Activated CD4-positive, alpha-beta T cell treated with anti-CD3 and anti-CD28 coated beads, Interleukin-2, amount 10 ng/mL, durations not matched to agents 7 days and 5 days (primary cell): ENCODE data around the gene SORCS2. TPM values are rescaled to one million over a fixed set of nuclear protein-coding genes. Genes with fewer than 3 reads are reported as not detected.

Experiments
- CTCF ChIA-PET: fragments of 350-600 bp; sonication (Branson Sonifier 250); formaldehyde crosslinking; loops from one replicate; lab custom pipeline; 2021; ENCODE audit warnings: antibody characterized with exemption; lab: Charles Lee
- POLR2A ChIA-PET: fragments of 350-600 bp; sonication (Branson Sonifier 250); formaldehyde crosslinking; loops from one replicate; lab custom pipeline; 2021; ENCODE audit warnings: antibody characterized with exemption; lab: Charles Lee
- DNase-seq: peaks from one replicate; pipeline ENCODE4 v3.0.0-alpha.2; 2020
- H3K27ac Mint-ChIP-seq: one replicate; pipeline ENCODE4 v1.8.0; 2021; ENCODE audit warnings: mild to moderate bottlenecking, moderate library complexity, mixed read lengths
- H3K27me3 Mint-ChIP-seq: one replicate; pipeline ENCODE4 v1.8.0; 2021; ENCODE audit warnings: mixed read lengths
- H3K36me3 Mint-ChIP-seq: one replicate; pipeline ENCODE4 v1.8.0; 2021; ENCODE audit warnings: low read depth, mixed read lengths
- H3K4me1 Mint-ChIP-seq: one replicate; pipeline ENCODE4 v1.8.0; 2021; ENCODE audit warnings: mixed read lengths
- H3K4me3 Mint-ChIP-seq: one replicate; pipeline ENCODE4 v1.8.0; 2021; ENCODE audit warnings: mild to moderate bottlenecking, moderate library complexity, mixed read lengths
- H3K9me3 Mint-ChIP-seq: one replicate; pipeline ENCODE4 v1.8.0; 2021; ENCODE audit warnings: mixed read lengths
- total RNA-seq, 2 experiments: library from RNA; stranded (reverse); gene quantifications; one replicate each; pipeline ENCODE4 v1.2.3, GENCODE V29; 2021

The SORCS2 gene
- total RNA-seq, 2 experiments from 2014 or later: not detected

DNA sequence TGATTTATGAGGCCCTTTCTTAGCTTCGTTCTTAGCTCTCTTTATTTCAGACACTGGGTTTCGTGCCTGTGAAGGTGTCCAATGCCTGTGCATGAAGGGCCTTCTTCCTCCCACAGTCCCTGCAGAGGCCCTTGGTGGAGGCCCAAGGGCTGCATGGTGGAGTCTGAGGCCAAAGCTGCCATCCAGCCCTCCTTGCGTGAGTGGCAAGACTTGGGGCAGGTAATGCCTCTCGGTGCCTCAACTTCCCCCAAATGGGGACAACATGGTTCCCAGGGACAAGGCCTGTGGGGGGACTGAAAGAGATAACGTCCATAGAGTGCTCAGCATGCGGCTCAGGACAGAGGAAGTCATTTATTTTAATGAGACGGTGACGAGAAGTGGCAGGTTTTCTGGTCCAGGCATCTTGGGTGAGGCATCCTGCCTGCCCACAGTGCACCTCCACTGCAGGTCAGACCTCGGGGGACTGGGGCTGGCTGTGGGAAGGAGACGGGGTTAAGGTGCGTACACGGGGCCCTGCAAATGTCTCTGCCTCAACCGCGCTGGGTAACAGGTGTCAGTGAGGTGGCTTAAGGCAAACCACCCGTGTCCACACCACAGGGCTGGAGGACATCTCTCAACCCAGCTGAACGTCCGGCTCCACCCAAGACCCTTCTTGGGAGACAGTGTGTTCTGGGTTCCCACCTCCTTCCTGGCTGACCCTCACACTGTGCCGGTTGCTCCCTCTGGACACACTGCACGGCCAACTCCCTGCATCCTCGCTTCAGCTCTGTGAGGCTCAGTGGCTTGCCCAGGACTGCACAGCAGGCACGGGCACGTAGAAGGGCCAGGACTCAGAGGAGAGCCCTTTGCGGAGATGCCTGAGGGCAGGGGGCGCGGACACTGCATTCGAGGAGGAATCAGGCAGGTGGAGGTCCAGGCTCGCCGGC is 191.9 kb downstream of the SORCS2 start:
- no peak overlapping the region for H3K4me3 Mint-ChIP-seq
- no peak for DNase-seq
- H3K27ac Mint-ChIP-seq: no peak overlapping the region
- peaks cover 14% of the 10 kb centered on the region for H3K9me3 Mint-ChIP-seq
- H3K36me3 Mint-ChIP-seq: peaks cover 2% of the 10 kb centered on the region
- ChIA-PET POLR2A (no interaction called here), CTCF (no interaction called here)
- no peaks in the 10 kb centered on the region for H3K27me3 Mint-ChIP-seq
- no peaks in the 10 kb centered on the region for H3K4me1 Mint-ChIP-seq

DNA sequence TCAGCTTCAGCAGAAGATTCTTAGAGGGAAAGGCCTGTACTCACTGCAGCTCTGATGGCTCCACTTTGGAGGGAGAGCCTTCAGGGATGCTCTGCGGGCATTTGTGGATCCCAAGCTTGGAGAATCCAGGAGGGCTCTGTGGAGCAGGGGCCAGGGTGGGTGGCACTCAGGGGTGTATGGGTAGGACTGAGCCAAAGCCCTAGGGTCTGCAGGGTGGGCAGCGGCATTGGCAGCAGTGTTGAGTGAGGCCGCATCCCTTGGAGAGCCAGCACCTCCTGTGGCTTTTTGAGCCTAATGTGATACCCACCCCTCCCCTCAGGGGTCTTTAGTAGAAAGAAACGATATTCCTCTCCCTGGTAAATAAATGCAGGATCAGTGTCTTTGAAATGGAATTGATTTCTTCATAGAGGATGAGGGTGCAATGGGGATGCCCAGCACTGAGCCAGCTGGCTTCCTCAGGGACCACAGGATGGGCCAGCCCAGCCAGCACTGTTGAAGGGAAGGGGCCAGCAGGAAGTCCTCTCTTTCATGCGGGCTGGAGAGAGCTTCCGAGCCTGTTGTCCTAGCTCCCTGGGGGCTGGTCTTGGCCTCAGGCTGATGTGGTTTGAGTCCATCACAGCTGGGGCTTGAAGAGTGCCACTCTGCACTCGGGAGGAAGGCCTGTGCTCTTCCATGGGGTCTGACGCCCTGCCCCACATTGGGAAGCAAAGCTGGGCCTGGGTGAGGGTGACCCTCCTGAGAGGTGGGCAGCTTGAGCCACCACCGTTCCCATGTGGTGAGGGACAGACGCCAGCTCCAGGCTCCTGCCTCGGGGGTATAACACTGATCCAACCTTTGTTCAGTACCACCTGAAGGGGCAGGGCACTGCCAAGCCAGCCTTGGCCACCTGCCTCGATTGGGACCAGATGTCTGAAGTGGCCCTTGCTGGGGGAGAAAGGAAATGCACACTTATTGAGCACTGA is 192.9 kb downstream of the SORCS2 start:
- peaks cover 14% of the 10 kb centered on the region for H3K9me3 Mint-ChIP-seq

DNA sequence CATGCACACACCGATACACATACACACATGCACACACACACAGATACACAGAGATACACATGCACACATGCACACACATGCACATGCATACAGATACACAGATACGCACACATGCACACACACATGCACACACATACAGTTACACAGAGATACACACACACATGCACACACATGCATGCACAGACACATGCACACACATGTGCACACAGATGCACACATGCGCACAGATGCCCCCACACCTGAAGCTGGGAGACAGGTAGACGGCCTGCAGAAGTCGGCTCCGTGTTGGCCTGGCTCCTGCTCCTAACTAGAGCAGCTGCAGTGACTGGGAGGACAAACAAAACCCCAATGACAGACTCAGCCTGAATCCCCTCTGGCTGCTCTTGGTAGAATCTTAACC is 195.6 kb downstream of the SORCS2 start:
- no peak for DNase-seq
- ChIA-PET CTCF (no interaction called here), POLR2A (no interaction called here)
- H3K27me3 Mint-ChIP-seq: no peaks in the 10 kb centered on the region
- H3K27ac Mint-ChIP-seq: no peak overlapping the region
- H3K4me1 Mint-ChIP-seq: no peaks in the 10 kb centered on the region
- peaks cover 2% of the 10 kb centered on the region for H3K36me3 Mint-ChIP-seq
- no peak overlapping the region for H3K4me3 Mint-ChIP-seq
- peaks cover 14% of the 10 kb centered on the region for H3K9me3 Mint-ChIP-seq

More for the DNA sequence above, 192.9 kb downstream of the SORCS2 start:
- DNase-seq: no peak
- ChIA-PET CTCF (no interaction called here), POLR2A (no interaction called here)
- Mint-ChIP-seq H3K4me1 (no peaks in the 10 kb centered on the region), H3K27ac (no peak overlapping the region), H3K27me3 (no peaks in the 10 kb centered on the region), H3K4me3 (no peak overlapping the region), H3K36me3 (peaks cover 2% of the 10 kb centered on the region)

DNA sequence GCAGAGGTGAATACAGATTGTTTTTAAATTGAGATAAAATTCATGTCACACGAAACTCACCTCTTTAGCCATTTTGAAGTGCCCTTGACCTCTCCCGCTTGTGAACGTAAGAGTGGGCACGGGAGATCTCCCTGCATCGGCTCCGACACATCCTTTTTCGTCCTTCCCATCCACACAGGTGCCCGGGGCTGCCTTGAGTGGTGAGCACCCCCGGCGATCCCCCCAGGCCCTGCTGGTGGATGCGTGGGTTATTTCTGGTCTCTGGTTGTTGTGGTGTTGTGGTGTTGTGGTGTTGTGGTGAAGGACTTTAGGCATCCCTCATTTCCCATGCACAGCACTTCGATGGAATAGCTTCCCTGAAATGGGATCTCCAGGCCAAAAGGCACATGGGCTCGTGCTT is 196.3 kb downstream of the SORCS2 start:
- ChIA-PET CTCF (no interaction called here), POLR2A (no interaction called here)
- H3K27me3 Mint-ChIP-seq: no peaks in the 10 kb centered on the region
- peaks cover 14% of the 10 kb centered on the region for H3K9me3 Mint-ChIP-seq
- H3K4me3 Mint-ChIP-seq: no peak overlapping the region
- no peaks in the 10 kb centered on the region for H3K4me1 Mint-ChIP-seq
- peaks cover 2% of the 10 kb centered on the region for H3K36me3 Mint-ChIP-seq
- H3K27ac Mint-ChIP-seq: no peak overlapping the region
- no peak for DNase-seq

DNA sequence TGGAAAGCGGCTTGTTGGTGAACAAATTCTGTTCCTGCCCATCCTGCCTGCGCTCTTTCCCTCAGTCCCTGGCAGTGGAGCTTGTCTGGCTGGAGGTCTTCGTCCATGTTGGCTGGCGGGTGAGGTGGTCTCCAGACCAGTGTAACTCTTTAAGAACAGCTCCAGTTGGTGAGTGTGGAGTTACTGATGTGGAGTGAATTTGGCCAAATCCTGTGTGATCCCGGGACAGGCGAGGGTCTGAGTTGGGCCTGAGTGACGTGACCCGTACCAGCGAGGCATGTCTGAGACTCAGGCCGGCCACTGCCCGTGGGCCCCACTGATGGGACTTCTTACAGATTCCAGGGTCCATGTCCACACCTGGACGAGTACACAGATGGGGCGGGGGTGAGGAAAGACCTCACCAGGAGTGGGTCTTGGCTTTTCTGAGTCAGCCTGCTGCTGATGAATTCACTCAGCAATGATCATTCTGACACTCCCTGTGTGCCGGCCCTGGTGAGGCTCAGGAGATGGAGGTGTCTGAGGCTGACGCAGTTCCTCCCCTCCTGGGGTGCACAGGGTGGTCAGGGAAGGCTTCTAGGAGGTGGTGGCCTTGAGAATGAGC is 196.9 kb downstream of the SORCS2 start:
- Mint-ChIP-seq H3K4me1 (no peaks in the 10 kb centered on the region), H3K27me3 (no peaks in the 10 kb centered on the region), H3K36me3 (peaks cover 2% of the 10 kb centered on the region), H3K27ac (no peak overlapping the region), H3K4me3 (no peak overlapping the region), H3K9me3 (peaks cover 14% of the 10 kb centered on the region)
- ChIA-PET CTCF (no interaction called here), POLR2A (no interaction called here)
- DNase-seq: no peak

DNA sequence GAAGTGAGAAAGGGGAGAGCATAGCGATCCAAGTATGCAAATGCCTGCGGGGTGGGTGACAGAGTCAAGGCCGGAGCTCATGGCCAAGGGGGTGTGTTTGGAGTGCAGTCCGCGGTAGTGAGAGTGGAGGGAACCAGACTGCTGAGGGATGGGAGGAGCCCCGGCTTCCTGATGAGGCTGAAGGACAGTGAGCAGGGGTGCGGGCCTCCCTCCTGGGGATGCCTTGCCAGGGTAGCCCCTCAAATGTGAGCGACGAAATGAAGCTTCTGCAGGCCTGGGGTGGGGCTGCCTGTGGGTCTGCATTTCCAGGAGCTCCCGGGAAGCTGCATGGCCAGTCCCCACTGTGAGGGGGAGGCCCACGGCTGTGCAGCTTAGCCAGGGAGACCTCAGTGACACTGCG is 197.4 kb downstream of the SORCS2 start:
- peaks cover 14% of the 10 kb centered on the region for H3K9me3 Mint-ChIP-seq
- no peaks in the 10 kb centered on the region for H3K4me1 Mint-ChIP-seq
- POLR2A ChIA-PET: no interaction called here
- DNase-seq: no peak
- H3K27me3 Mint-ChIP-seq: no peaks in the 10 kb centered on the region
- H3K27ac Mint-ChIP-seq: no peak overlapping the region
- no peak overlapping the region for H3K4me3 Mint-ChIP-seq
- peaks cover 2% of the 10 kb centered on the region for H3K36me3 Mint-ChIP-seq
- CTCF ChIA-PET: no interaction called here

DNA sequence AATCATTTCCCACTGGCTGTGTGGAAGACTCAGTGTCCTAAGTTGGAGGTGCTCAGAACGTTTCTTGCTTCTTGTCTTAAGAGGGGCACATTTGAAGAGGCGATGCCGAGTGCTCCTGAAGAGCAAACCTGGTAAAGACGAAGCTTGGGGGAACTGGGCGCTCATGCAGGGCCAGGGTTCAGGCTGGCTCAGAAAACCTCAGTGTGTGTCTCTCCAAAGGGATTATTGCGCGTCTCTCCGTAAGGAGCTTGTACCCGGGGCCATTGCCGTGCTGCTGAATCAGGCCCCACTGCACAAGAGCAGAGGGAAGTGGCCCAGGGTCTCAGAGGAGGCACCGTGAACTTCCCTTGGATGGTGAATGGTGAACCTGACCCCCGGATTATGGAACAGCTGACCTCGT is 198.0 kb downstream of the SORCS2 start:
- ChIA-PET CTCF (no interaction called here), POLR2A (no interaction called here)
- Mint-ChIP-seq H3K36me3 (peaks cover 2% of the 10 kb centered on the region), H3K4me1 (no peaks in the 10 kb centered on the region), H3K27ac (no peak overlapping the region), H3K4me3 (no peak overlapping the region), H3K27me3 (no peaks in the 10 kb centered on the region), H3K9me3 (peaks cover 14% of the 10 kb centered on the region)
- no peak for DNase-seq

DNA sequence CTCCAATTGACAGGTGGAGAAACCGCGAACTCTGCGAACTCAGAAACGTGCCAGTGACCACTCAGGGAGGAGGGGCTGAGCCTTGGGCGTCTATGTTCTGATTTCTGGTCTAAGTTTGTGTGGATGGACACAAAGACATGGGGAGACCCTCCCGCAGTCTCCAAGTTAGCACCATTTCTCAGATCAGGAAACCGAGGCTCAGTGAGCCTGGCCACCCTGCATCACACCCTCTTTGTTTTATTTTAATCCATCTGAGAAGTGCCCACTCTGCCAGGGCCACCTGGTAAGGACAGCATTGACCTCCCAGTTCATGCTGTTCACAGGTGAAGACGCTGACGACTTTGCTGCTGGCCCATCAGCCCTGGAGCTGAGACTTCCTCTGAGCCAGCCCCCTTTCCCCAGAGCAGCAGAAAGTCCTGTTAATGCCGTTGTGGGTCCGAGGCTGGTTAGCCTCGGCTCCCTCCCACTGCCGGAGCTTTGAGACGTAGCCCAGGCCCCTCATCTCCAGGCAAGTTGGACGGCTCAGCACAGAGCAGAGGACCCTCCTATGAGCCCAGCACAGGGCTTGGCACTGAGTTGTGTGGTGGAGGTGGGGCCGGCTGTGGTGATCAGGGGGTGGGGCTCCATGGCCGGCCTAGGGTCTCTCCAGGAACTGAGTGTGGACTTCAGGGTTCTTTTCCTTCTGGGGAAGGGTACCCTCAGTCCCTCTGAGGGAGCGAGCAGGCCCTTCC is 198.7 kb downstream of the SORCS2 start:
- peaks cover 2% of the 10 kb centered on the region for H3K36me3 Mint-ChIP-seq
- H3K4me1 Mint-ChIP-seq: no peaks in the 10 kb centered on the region
- no peak overlapping the region for H3K27ac Mint-ChIP-seq
- H3K9me3 Mint-ChIP-seq: peaks cover 11% of the 10 kb centered on the region
- no peaks in the 10 kb centered on the region for H3K27me3 Mint-ChIP-seq
- no peak overlapping the region for H3K4me3 Mint-ChIP-seq
- ChIA-PET POLR2A (no interaction called here), CTCF (no interaction called here)
- no peak for DNase-seq

DNA sequence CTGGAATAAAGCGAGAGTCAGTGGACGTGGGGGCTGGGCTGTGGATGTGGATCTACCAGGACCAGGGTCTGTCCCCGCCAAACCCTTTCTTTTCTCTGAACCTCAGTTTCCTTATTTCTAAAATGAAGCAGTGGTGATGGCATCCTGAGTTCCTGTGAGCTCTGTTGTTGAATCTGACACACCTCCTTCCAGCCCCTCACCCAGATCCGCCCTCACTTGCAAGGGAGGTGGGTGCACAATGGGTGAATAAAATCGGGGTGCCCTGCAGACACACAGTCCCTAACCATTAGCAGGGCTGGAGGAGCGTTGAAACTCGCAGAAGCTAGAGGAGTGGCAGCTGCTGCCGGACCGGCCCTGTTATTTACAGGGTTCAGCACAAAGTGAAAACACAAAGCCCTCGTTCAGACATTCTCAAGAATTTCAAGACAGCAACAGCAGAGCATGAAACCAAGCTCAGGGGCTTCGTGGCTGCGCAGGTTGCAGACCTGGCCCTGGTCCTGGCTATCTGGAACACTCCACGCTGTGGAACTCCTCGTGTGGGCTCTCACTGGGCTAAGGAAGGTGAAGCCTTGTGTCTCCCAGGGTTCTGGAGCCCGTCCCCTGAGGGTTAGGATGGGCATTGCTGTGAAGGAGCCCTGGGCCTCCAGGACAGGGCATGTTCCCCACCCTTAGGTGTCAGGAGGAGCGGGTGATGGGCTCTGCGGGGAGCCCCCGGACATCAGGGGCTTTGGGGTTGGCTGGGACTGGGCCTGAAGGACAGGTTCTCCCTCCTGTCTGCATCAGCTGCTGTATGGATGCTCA is 199.5 kb downstream of the SORCS2 start:
- no peak for DNase-seq
- CTCF ChIA-PET: interaction anchor here (0.7 kb wide), 1 partner anchor 226 kb away, joined by 4 read pairs; no protein-coding TSS in a partner anchor
- H3K27ac Mint-ChIP-seq: no peak overlapping the region

DNA sequence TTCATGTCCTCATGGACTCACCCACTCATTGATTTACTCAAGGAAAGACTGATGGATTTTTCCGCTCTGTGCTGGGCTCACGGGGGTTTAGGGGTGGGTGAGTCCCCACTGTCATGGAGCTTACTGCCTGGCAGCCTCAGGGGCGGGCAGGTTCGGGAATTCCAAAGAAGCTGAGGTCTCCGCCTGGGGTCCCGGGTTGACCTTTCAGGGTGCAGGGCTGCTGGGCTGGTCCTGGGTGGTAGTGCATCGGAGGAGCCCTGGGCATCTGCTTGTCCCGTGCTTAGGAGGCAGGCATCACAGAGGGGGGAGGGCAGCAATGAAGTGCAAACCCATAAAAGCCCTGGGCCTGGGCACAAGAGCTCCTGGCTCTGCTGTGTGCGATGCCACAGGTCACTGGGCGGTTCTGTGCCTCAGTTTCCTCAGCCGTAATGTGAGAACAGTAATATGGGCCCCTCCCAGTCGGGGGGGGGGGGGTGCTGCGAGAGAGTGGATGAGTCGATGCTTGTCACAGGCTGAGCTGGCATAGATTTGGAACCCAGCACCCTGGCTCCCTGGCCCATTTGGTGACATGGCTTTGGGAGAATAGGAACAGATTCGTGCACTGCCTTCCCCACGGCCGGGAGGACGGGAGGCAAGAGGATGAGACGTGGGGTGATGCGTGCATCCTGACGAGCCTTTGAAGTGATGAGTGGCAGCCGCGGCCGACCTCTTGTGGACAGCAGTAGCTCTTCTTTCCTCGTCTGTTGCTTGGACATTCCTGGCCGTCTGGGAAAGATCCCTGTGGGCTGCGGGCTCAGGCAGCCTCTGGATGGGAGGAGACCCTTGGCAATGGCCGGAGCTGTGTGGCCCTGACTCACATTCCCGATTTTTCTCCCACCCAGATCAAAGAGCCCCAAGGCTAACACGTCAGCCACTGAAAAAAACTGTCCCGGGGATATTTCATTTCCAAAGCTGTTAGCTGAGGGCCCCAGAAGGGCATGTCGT is 200.4 kb downstream of the SORCS2 start:
- Mint-ChIP-seq H3K4me1 (no peaks in the 10 kb centered on the region), H3K27ac (no peak overlapping the region), H3K27me3 (no peaks in the 10 kb centered on the region), H3K4me3 (no peak overlapping the region), H3K36me3 (peaks cover 2% of the 10 kb centered on the region), H3K9me3 (peaks cover 6% of the 10 kb centered on the region)
- POLR2A ChIA-PET: no interaction called here
- DNase-seq: no peak
- CTCF ChIA-PET: interaction anchor here (0.7 kb wide), 1 partner anchor 225 kb away, joined by 4 read pairs; no protein-coding TSS in a partner anchor

More for the DNA sequence above, 199.5 kb downstream of the SORCS2 start:
- H3K4me1 Mint-ChIP-seq: no peaks in the 10 kb centered on the region
- no peaks in the 10 kb centered on the region for H3K27me3 Mint-ChIP-seq
- peaks cover 2% of the 10 kb centered on the region for H3K36me3 Mint-ChIP-seq
- no peak overlapping the region for H3K4me3 Mint-ChIP-seq
- POLR2A ChIA-PET: no interaction called here
- H3K9me3 Mint-ChIP-seq: peaks cover 11% of the 10 kb centered on the region
